SK-N-SH (cell line): ENCODE results near the gene ZNF836. TPM values are rescaled to one million over a fixed set of nuclear protein-coding genes. Genes with fewer than 3 reads are reported as not detected.

Experiments
- CTCF ChIA-PET: fragments of 300-600, 350-600 bp; formaldehyde crosslinking; extraction: SDS; loops from one replicate; lab custom pipeline; 2021; lab: Yijun Ruan, JAX
- POLR2A ChIA-PET: fragments of 350-600 bp; sonication (Branson Sonifier 250); formaldehyde crosslinking; extraction: SDS; loops from one replicate; lab custom pipeline; 2020; ENCODE audit warnings: antibody characterized with exemption, inconsistent platforms; lab: Yijun Ruan, JAX
- DNase-seq: peaks from one replicate; pipeline ENCODE4 v3.0.0; 2012
- H2AFZ ChIP-seq: fragments of 200-600 bp; sonication (generic); 2 replicates; pipeline ENCODE4 v1.8.1; 2016; ENCODE audit warnings: antibody characterized with exemption, mild to moderate bottlenecking, low read depth
- H3F3A ChIP-seq: fragments of 200-600 bp; sonication (generic); replicated peaks from 2 replicates; pipeline ENCODE3; 2016; ENCODE audit warnings: antibody characterized with exemption, mild to moderate bottlenecking; ENCODE audit not compliant: insufficient read depth
- H3K27ac ChIP-seq, 2 experiments: fragments of 200-500 bp in 1 of 2; fragments of 200-600 bp in 1 of 2; sonication (Bioruptor generic) in 1 of 2; sonication (generic), shearing (Covaris generic) in 1 of 2; 2 replicates each; pipeline versions ENCODE4 v1.5.1 to v1.6.1; 2014 to 2016; ENCODE audit warnings: low read depth in 2 of 2, inconsistent platforms in 1 of 2, low read length in 1 of 2, mild to moderate bottlenecking in 1 of 2, mixed read lengths in 1 of 2
- H3K27me3 ChIP-seq: fragments of 200-600 bp; sonication (generic), shearing (Covaris generic); 2 replicates; pipeline ENCODE4 v1.6.1; 2016; ENCODE audit warnings: mixed run types; ENCODE audit not compliant: insufficient read depth
- H3K36me3 ChIP-seq, 2 experiments: fragments of 200-500 bp in 1 of 2; fragments of 200-600 bp in 1 of 2; sonication (Bioruptor generic) in 1 of 2; sonication (generic) in 1 of 2; replicated peaks in 1 of 2; 2 replicates each; pipeline versions ENCODE3 to v1.5.1; 2014 to 2016; ENCODE audit warnings: low read length in 1 of 2, mild to moderate bottlenecking in 1 of 2; ENCODE audit not compliant: insufficient read depth in 2 of 2, control insufficient read depth in 1 of 2
- H3K4me1 ChIP-seq, 2 experiments: fragments of 200-500 bp in 1 of 2; fragments of 200-600 bp in 1 of 2; sonication (Bioruptor generic) in 1 of 2; sonication (generic), shearing (Covaris generic) in 1 of 2; 2 replicates each; pipeline versions ENCODE4 v1.5.1 to v1.6.1; 2014 to 2016; ENCODE audit warnings: low read depth in 1 of 2, low read length in 1 of 2, mixed run types in 1 of 2; ENCODE audit not compliant: insufficient read depth in 2 of 2, control insufficient read depth in 1 of 2
- H3K4me2 ChIP-seq: fragments of 200-600 bp; sonication (generic), shearing (Covaris generic); 2 replicates; pipeline ENCODE4 v1.6.1; 2017; ENCODE audit warnings: mixed run types
- H3K4me3 ChIP-seq, 2 experiments: fragments of 200-500 bp in 1 of 2; fragments of 200-600 bp in 1 of 2; sonication (Bioruptor generic) in 1 of 2; sonication (generic), shearing (Covaris generic) in 1 of 2; 2 replicates each; pipeline versions ENCODE4 v1.5.1 to v1.8.1; 2014 to 2016; ENCODE audit warnings: low read depth in 2 of 2, inconsistent platforms in 1 of 2, low read length in 1 of 2, mild to moderate bottlenecking in 1 of 2, mixed read lengths in 1 of 2, moderate library complexity in 1 of 2
- H3K79me2 ChIP-seq: fragments of 200-600 bp; sonication (generic); 2 replicates; pipeline ENCODE4 v1.8.1; 2017; ENCODE audit warnings: mild to moderate bottlenecking; ENCODE audit not compliant: insufficient read depth
- H3K9ac ChIP-seq: fragments of 200-600 bp; sonication (generic); 2 replicates; pipeline ENCODE4 v1.6.1; 2017; ENCODE audit warnings: mixed run types
- H3K9me2 ChIP-seq: fragments of 200-600 bp; sonication (generic); 2 replicates; pipeline ENCODE4 v1.6.1; 2017; ENCODE audit warnings: mixed run types
- H3K9me3 ChIP-seq: fragments of 200-600 bp; sonication (generic); 2 replicates; pipeline ENCODE4 v1.6.1; 2017; ENCODE audit warnings: mixed run types, mild to moderate bottlenecking, moderate library complexity
- H4K20me1 ChIP-seq: fragments of 200-600 bp; sonication (generic); 2 replicates; pipeline ENCODE4 v1.6.1; 2017; ENCODE audit warnings: mild to moderate bottlenecking, mixed run types; ENCODE audit not compliant: insufficient read depth
- CHD2 ChIP-seq: fragments of 150-350 bp; IDR thresholded peaks from 2 replicates; pipeline ENCODE4 v1.6.1; 2018; ENCODE audit warnings: low read length; ENCODE audit not compliant: partially characterized antibody
- CTCF ChIP-seq: fragments of 200-600 bp; sonication (generic); IDR thresholded peaks from 2 replicates; pipeline ENCODE4 v1.6.1; 2017; ENCODE audit warnings: antibody characterized with exemption, mild to moderate bottlenecking, moderate library complexity
- EP300 ChIP-seq, 2 experiments: IDR thresholded peaks; 2 replicates each; pipeline versions ENCODE4 v1.4.0 to v1.6.1; 2012; ENCODE audit warnings: borderline replicate concordance in 1 of 2, low read depth in 1 of 2, low read length in 1 of 2
- FOSL2 ChIP-seq: IDR thresholded peaks from 2 replicates; pipeline ENCODE4 v1.4.0; 2012; ENCODE audit warnings: low read depth, mild to moderate bottlenecking, moderate library complexity, borderline replicate concordance
- FOXJ3 ChIP-seq: sonication (generic); formaldehyde crosslinking; IDR thresholded peaks from 2 replicates; pipeline ENCODE4 v1.5.1; 2020; ENCODE audit warnings: mild to moderate bottlenecking, missing genetic modification reagents
- GABPA ChIP-seq: IDR thresholded peaks from 2 replicates; pipeline ENCODE4 v1.4.0; 2012; ENCODE audit warnings: low read depth, mild to moderate bottlenecking
- MXI1 ChIP-seq: IDR thresholded peaks from 2 replicates; pipeline ENCODE4 v1.6.1; 2012; ENCODE audit warnings: mild to moderate bottlenecking, low read depth, low read length, improper control_type of control experiment
- POLR2AphosphoS5 ChIP-seq: IDR thresholded peaks from 2 replicates; pipeline ENCODE4 v1.6.1; 2012; ENCODE audit warnings: low read depth, low read length
- RCOR1 ChIP-seq: fragments of 150-350 bp; IDR thresholded peaks from 2 replicates; pipeline ENCODE4 v1.6.1; 2017; ENCODE audit warnings: antibody characterized with exemption, low read length
- RFX5 ChIP-seq: IDR thresholded peaks from 2 replicates; pipeline ENCODE4 v1.6.1; 2012; ENCODE audit warnings: mild to moderate bottlenecking, improper control_type of control experiment, low read length
- SIN3A ChIP-seq: IDR thresholded peaks from 2 replicates; pipeline ENCODE4 v1.6.1; 2012; ENCODE audit warnings: low read depth, mild to moderate bottlenecking, low read length, moderate library complexity, borderline replicate concordance
- TCF12 ChIP-seq: IDR thresholded peaks from 2 replicates; pipeline ENCODE4 v1.4.0; 2012
- TEAD4 ChIP-seq: IDR thresholded peaks from 2 replicates; pipeline ENCODE4 v1.4.0; 2012; ENCODE audit warnings: mild to moderate bottlenecking, borderline replicate concordance; ENCODE audit not compliant: insufficient read depth
- USF1 ChIP-seq: IDR thresholded peaks from 2 replicates; pipeline ENCODE4 v1.4.0; 2012; ENCODE audit warnings: low read depth, borderline replicate concordance
- ZBTB33 ChIP-seq: IDR thresholded peaks from 2 replicates; pipeline ENCODE4 v1.4.0; 2012; ENCODE audit warnings: low read depth, borderline replicate concordance
- WGBS: methylation state at CpG from one replicate; pipeline ENCODE4 v1.1.6; 2017; ENCODE audit warnings: low lambda C conversion rate; 5-methylcytosine and 5-hydroxymethylcytosine counted together
- polyA plus RNA-seq, 3 experiments: library from polyadenylated mRNA; depleted of rRNA; stranded (reverse); fragments of >200 nt; gene quantifications; 2 replicates each; pipeline ENCODE4 v1.2.3, GENCODE V29; 2012

The ZNF836 gene
- polyA plus RNA-seq, 1 of the 3 experiments (the other 2 are of a cell fraction), result 2.3 TPM

GRCh38 chr19:52212572-52213255 is 41.3 kb upstream of the ZNF836 start:
- no peaks in the 10 kb centered on the region for H3K27me3 ChIP-seq
- H3F3A ChIP-seq, result no peaks in the 10 kb centered on the region
- POLR2A ChIA-PET, result no interaction called here
- no peaks in the 10 kb centered on the region for H3K9me3 ChIP-seq
- no peak overlapping the region for H3K4me3 ChIP-seq
- 97% methylated on average over 19 of the region's 25 CpGs for WGBS
- H3K4me2 ChIP-seq, result no peak overlapping the region
- H3K4me1 ChIP-seq, result no peaks in the 10 kb centered on the region
- H3K36me3 ChIP-seq, result peaks cover 74 to 82% of the 10 kb centered on the region in 2 experiments
- TF ChIP-seq ZBTB33, result no peak
- CTCF ChIA-PET, result interaction anchor here (2.3 kb wide), 1 partner anchor 25 kb away, joined by 8 read pairs; no protein-coding TSS in a partner anchor
- DNase-seq, result no peak
- H3K9me2 ChIP-seq, result no peaks in the 10 kb centered on the region
- no peak overlapping the region for H3K9ac ChIP-seq
- peaks cover 10% of the 10 kb centered on the region; the same call in 1 of the 2 replicates for H4K20me1 ChIP-seq
- H2AFZ ChIP-seq, result no peak overlapping the region
- peaks cover 19% of the 10 kb centered on the region; the same call in 1 of the 2 replicates for H3K79me2 ChIP-seq
- no peak overlapping the region; a peak in 1 of 4 replicates for H3K27ac ChIP-seq

GRCh38 chr19:52211926-52212571 is 40.6 kb upstream of the ZNF836 start:
- CTCF ChIA-PET, result interaction anchor here (2.3 kb wide), 1 partner anchor 25 kb away, joined by 8 read pairs; no protein-coding TSS in a partner anchor
- TF ChIP-seq CTCF, result no peak
- TF ChIP-seq RCOR1, result no peak
- TF ChIP-seq MXI1, result no peak
- TF ChIP-seq USF1, result no peak
- TF ChIP-seq ZBTB33, result no peak
- no peak for TF ChIP-seq TCF12
- TF ChIP-seq RFX5, result no peak
- TF ChIP-seq EP300 (IDR thresholded peaks at IDR 0.05; ENCODE audit: borderline replicate concordance in 1 of 2, low read depth in 1 of 2, low read length in 1 of 2), result no peak
- no peak for TF ChIP-seq POLR2AphosphoS5
- TF ChIP-seq FOXJ3 (CRISPR knock-in tag), result no peak
- TF ChIP-seq GABPA, result no peak
- no peak for TF ChIP-seq CHD2
- TF ChIP-seq SIN3A, result no peak
- no peak for TF ChIP-seq TEAD4
- no peak for TF ChIP-seq FOSL2

More at GRCh38 chr19:52211926-52212571, 40.6 kb upstream of the ZNF836 start:
- no peak for DNase-seq
- Histone ChIP-seq H3K9me3 (no peaks in the 10 kb centered on the region), H3K9me2 (no peaks in the 10 kb centered on the region), H3K4me2 (no peak overlapping the region), H3F3A (no peaks in the 10 kb centered on the region), H3K36me3 (peaks cover 74 to 78% of the 10 kb centered on the region in 2 experiments), H3K27ac (no peak overlapping the region), H3K79me2 (peaks cover 26% of the 10 kb centered on the region; the same call in 1 of the 2 replicates), H2AFZ (no peak overlapping the region), H3K27me3 (no peaks in the 10 kb centered on the region), H3K4me1 (no peaks in the 10 kb centered on the region), H3K4me3 (no peak overlapping the region), H4K20me1 (peaks cover 10% of the 10 kb centered on the region; the same call in 1 of the 2 replicates), H3K9ac (no peak overlapping the region)
- WGBS, result 92% methylated on average over 11 of the region's 11 CpGs
- POLR2A ChIA-PET, result no interaction called here
